Measurements from ENCODE around the gene WSCD1. TPM values are rescaled to one million over a fixed set of nuclear protein-coding genes. Genes with fewer than 3 reads are reported as not detected.

WSCD1 gene
- total and polyA plus RNA-seq, 4 donors, result 1.2 to 10.7 (median 5.0) TPM

DNA sequence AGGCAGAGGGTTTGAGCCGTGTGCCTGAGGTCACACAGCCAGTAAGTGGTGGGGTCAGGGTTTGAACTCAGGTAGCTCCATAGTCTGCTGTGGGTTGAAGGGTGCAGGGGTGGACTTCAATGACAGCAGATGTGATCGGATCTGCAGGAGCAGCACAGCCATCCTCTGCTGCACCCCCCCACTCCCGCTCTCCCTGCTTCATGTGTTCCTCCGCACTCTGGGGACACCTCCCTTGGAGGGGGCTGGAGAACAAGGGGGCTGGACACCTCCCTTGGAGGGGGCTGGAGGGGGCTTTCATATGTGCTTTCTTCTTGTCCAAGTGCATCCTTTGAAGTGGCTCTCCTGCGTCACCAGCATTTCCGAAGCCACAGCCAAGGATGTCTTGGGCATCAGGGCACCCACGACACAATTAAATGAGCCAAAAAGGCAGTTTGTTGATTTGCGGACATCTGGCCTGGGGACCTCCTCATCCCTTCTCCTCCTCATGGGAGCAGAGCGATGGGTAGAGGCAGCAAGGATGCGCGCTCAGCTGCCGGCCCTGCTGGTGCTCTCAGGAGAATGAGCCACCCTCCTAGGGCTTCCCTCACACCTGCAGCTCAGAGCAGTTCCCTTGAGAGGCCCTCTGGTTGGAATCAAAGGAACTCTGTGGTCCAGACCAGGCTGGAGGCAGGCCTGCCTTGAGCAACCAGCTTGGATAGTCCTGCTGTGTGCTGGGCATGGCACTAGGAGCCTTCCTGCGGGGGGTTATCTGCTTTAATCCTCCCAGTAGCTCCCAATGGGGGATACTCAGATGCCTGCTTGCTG, 26.2 kb downstream of the WSCD1 start:
- H3K36me3 ChIP-seq (ENCODE audit: control insufficient read depth in 1 of 2, insufficient read depth in 2 of 2, low read length in 1 of 2), result peaks cover 0 to 2% of the 10 kb centered on the region in 2 donors
- H3K4me3 ChIP-seq (ENCODE audit: low read length in 2 of 2), result no peak overlapping the region
- no peaks in the 10 kb centered on the region for H3K9me3 ChIP-seq (ENCODE audit: control insufficient read depth, low read length)
- H3K27ac ChIP-seq (ENCODE audit: low read depth in 1 of 2, low read length in 2 of 2), result no peak overlapping the region
- 83 to 91% methylated on average over 13 of the region's 13 CpGs for WGBS, 2 donors
- H3K4me1 ChIP-seq (ENCODE audit: control insufficient read depth in 1 of 2, insufficient read depth in 2 of 2, low read length in 2 of 2), result no peaks in the 10 kb centered on the region
- DNase-seq (peak in 1 of 2 donors; percentile 59), ATAC-seq (ENCODE audit: low FRiP score) (no peak)
- intact Hi-C loops (cut with DNase I), result no loop called here
- H3K27me3 ChIP-seq (ENCODE audit: control insufficient read depth in 1 of 2, insufficient read depth in 2 of 2, low read length in 1 of 2), result no peaks in the 10 kb centered on the region

DNA sequence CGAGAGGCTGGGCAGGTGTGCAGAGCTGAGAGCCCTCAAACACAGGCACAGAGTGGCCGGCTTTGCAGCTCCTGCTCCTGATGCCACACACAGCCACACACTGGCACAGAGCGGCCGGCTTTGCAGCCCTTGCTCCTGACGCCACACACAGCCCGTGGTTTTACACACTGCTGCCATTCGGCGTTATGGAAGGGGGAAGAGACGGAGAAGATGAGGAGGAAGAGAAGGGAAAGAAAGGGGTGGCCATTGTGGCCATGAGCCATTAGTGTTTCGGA, 26.8 kb downstream of the WSCD1 start:
- no peak for DNase-seq
- no peak for ATAC-seq (ENCODE audit: low FRiP score)
- H3K4me3 ChIP-seq (ENCODE audit: low read length in 2 of 2), result no peak overlapping the region
- intact Hi-C loops (cut with DNase I), result no loop called here
- H3K27me3 ChIP-seq (ENCODE audit: control insufficient read depth in 1 of 2, insufficient read depth in 2 of 2, low read length in 1 of 2), result no peaks in the 10 kb centered on the region
- no peak overlapping the region for H3K27ac ChIP-seq (ENCODE audit: low read depth in 1 of 2, low read length in 2 of 2)
- no peaks in the 10 kb centered on the region for H3K4me1 ChIP-seq (ENCODE audit: control insufficient read depth in 1 of 2, insufficient read depth in 2 of 2, low read length in 2 of 2)
- peaks cover 0 to 2% of the 10 kb centered on the region in 2 donors for H3K36me3 ChIP-seq (ENCODE audit: control insufficient read depth in 1 of 2, insufficient read depth in 2 of 2, low read length in 1 of 2)
- whole genome bisulfite sequencing, 2 donors, result 84 to 86% methylated on average over 10 of the region's 10 CpGs
- H3K9me3 ChIP-seq (ENCODE audit: control insufficient read depth, low read length), result no peaks in the 10 kb centered on the region

GRCh38 chr17:6098050-6098822, 28.1 kb downstream of the WSCD1 start:
- no peaks in the 10 kb centered on the region for H3K9me3 ChIP-seq (ENCODE audit: control insufficient read depth, low read length)
- DNase-seq, result peak in 1 of 2 donors; percentile 27
- no peak overlapping the region for H3K4me3 ChIP-seq (ENCODE audit: low read length in 2 of 2)
- H3K4me1 ChIP-seq (ENCODE audit: control insufficient read depth in 1 of 2, insufficient read depth in 2 of 2, low read length in 2 of 2), result no peaks in the 10 kb centered on the region
- no peaks in the 10 kb centered on the region for H3K27me3 ChIP-seq (ENCODE audit: control insufficient read depth in 1 of 2, insufficient read depth in 2 of 2, low read length in 1 of 2)
- 51 to 57% methylated on average over 11 of the region's 11 CpGs for WGBS, 2 donors
- H3K27ac ChIP-seq (ENCODE audit: low read depth in 1 of 2, low read length in 2 of 2), result no peak overlapping the region
- H3K36me3 ChIP-seq (ENCODE audit: control insufficient read depth in 1 of 2, insufficient read depth in 2 of 2, low read length in 1 of 2), result peaks cover 0 to 2% of the 10 kb centered on the region in 2 donors
- ATAC-seq (ENCODE audit: low FRiP score), result peak; percentile 60
- intact Hi-C loops (cut with DNase I), result no loop called here

DNA sequence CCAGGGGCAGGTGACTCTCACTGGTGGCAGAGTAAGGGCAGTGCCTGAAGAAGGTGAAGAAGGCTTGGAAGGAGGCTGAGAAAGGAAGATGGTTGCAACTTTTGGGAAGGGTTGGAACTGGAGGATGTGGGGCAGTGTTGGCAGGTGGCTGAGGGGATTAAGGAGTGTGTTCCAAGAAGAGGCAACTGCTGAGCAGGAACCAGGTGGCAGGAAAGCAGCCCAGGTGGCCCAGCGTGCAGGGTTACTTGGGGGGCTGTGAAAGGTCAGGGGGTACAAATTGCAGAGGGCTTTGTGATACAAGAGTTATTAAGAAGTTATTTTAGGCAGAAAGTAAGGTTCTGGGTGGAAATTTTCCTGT, 28.6 kb downstream of the WSCD1 start:
- Histone ChIP-seq H3K36me3 (ENCODE audit: control insufficient read depth in 1 of 2, insufficient read depth in 2 of 2, low read length in 1 of 2) (peaks cover 0 to 2% of the 10 kb centered on the region in 2 donors), H3K27ac (ENCODE audit: low read depth in 1 of 2, low read length in 2 of 2) (no peak overlapping the region), H3K27me3 (ENCODE audit: control insufficient read depth in 1 of 2, insufficient read depth in 2 of 2, low read length in 1 of 2) (no peaks in the 10 kb centered on the region), H3K4me1 (ENCODE audit: control insufficient read depth in 1 of 2, insufficient read depth in 2 of 2, low read length in 2 of 2) (no peaks in the 10 kb centered on the region), H3K9me3 (ENCODE audit: control insufficient read depth, low read length) (no peaks in the 10 kb centered on the region), H3K4me3 (ENCODE audit: low read length in 2 of 2) (no peak overlapping the region)
- DNase-seq (peak in 1 of 2 donors; percentile 56), ATAC-seq (ENCODE audit: low FRiP score) (no peak)
- 80 to 86% methylated on average over 1 of the region's 1 CpG for WGBS, 2 donors
- intact Hi-C loops (cut with DNase I), result no loop called here

DNA sequence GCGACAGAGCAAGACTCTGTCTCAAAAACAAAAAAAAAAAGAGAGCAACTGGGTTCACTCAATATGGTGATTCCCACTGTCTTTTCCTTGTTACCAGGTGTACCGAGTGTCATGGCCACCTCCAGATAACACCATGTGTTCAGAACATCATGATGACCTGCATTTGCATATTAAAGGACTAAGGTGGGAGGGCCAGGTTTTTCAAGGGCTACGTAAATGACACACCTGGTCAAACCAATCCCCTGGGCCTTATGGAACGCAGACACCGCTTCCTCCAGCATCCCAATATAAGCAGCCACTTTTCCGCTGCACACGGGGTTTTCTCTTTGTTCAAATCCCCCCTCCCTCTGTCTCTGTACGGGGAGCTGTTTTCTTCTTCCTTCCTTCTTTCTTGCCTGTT, 29.3 kb downstream of the WSCD1 start:
- ATAC-seq (ENCODE audit: low FRiP score) (no peak), DNase-seq (no peak)
- peaks cover 0 to 2% of the 10 kb centered on the region in 2 donors for H3K36me3 ChIP-seq (ENCODE audit: control insufficient read depth in 1 of 2, insufficient read depth in 2 of 2, low read length in 1 of 2)
- WGBS, 2 donors, result 79 to 86% methylated on average over 8 of the region's 8 CpGs
- H3K27me3 ChIP-seq (ENCODE audit: control insufficient read depth in 1 of 2, insufficient read depth in 2 of 2, low read length in 1 of 2), result no peaks in the 10 kb centered on the region
- no peaks in the 10 kb centered on the region for H3K9me3 ChIP-seq (ENCODE audit: control insufficient read depth, low read length)
- H3K27ac ChIP-seq (ENCODE audit: low read depth in 1 of 2, low read length in 2 of 2), result no peak overlapping the region
- no peaks in the 10 kb centered on the region for H3K4me1 ChIP-seq (ENCODE audit: control insufficient read depth in 1 of 2, insufficient read depth in 2 of 2, low read length in 2 of 2)
- intact Hi-C loops (cut with DNase I), result no loop called here
- no peak overlapping the region for H3K4me3 ChIP-seq (ENCODE audit: low read length in 2 of 2)

DNA sequence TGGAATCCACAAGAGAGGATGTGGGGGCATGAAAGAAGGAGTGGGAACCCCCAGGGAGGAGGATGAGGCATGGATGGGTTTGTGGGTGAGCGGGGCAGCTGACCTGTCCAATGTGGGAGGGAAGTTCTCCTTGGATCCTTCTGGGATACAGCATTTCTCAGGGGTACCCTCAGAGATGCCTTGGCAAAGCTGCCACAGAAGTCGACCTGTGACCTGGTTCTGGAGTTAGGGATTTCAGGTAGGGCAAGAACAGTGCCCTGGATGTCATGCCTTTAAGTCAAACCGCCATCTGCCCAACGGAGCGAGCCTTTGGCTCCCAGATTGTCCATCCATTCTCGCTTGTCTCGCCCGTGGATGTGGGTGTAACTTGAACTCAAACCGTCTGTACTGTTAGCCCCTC, 30.0 kb downstream of the WSCD1 start:
- Histone ChIP-seq H3K27ac (ENCODE audit: low read depth in 1 of 2, low read length in 2 of 2) (no peak overlapping the region), H3K27me3 (ENCODE audit: control insufficient read depth in 1 of 2, insufficient read depth in 2 of 2, low read length in 1 of 2) (no peaks in the 10 kb centered on the region), H3K9me3 (ENCODE audit: control insufficient read depth, low read length) (no peaks in the 10 kb centered on the region), H3K36me3 (ENCODE audit: control insufficient read depth in 1 of 2, insufficient read depth in 2 of 2, low read length in 1 of 2) (peaks cover 0 to 2% of the 10 kb centered on the region in 2 donors), H3K4me3 (ENCODE audit: low read length in 2 of 2) (no peak overlapping the region), H3K4me1 (ENCODE audit: control insufficient read depth in 1 of 2, insufficient read depth in 2 of 2, low read length in 2 of 2) (no peaks in the 10 kb centered on the region)
- DNase-seq, result peak in 1 of 2 donors; percentile 31
- WGBS, 2 donors, result 80 to 84% methylated on average over 9 of the region's 9 CpGs
- no peak for ATAC-seq (ENCODE audit: low FRiP score)
- intact Hi-C loops (cut with DNase I), result no loop called here

GRCh38 chr17:6100891-6101500, 30.8 kb downstream of the WSCD1 start:
- Histone ChIP-seq H3K4me1 (ENCODE audit: control insufficient read depth in 1 of 2, insufficient read depth in 2 of 2, low read length in 2 of 2) (no peaks in the 10 kb centered on the region), H3K27ac (ENCODE audit: low read depth in 1 of 2, low read length in 2 of 2) (no peak overlapping the region), H3K9me3 (ENCODE audit: control insufficient read depth, low read length) (no peaks in the 10 kb centered on the region), H3K27me3 (ENCODE audit: control insufficient read depth in 1 of 2, insufficient read depth in 2 of 2, low read length in 1 of 2) (no peaks in the 10 kb centered on the region), H3K4me3 (ENCODE audit: low read length in 2 of 2) (no peak overlapping the region), H3K36me3 (ENCODE audit: control insufficient read depth in 1 of 2, insufficient read depth in 2 of 2, low read length in 1 of 2) (peaks cover 0 to 2% of the 10 kb centered on the region in 2 donors)
- ATAC-seq (ENCODE audit: low FRiP score), result no peak
- intact Hi-C loops (cut with DNase I), result no loop called here
- DNase-seq, result no peak
- WGBS, 2 donors, result 67 to 68% methylated on average over 7 of the region's 7 CpGs

DNA sequence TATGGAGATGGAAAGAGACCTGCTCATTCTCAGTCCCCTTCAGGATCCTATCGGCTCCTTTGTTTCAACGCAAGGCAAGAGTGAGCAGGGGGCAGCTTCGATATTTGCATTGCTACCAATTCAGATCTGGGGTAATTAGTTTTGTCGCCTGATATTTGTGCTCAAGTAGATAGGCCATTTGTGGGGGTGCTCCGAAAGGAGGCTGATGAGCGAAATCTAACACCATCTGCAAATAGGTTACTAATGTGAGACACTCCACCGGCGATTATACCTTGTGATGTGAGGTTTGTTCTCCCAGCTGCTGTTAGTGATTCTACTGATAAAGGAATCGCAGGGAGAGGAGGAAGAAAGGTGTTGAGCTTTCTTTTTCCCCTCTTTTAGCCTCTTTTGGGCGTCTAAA, 31.5 kb downstream of the WSCD1 start:
- intact Hi-C loops (cut with DNase I), result no loop called here
- no peak overlapping the region for H3K27ac ChIP-seq (ENCODE audit: low read depth in 1 of 2, low read length in 2 of 2)
- WGBS, 2 donors, result 37 to 52% methylated on average over 10 of the region's 10 CpGs
- no peaks in the 10 kb centered on the region for H3K4me1 ChIP-seq (ENCODE audit: control insufficient read depth in 1 of 2, insufficient read depth in 2 of 2, low read length in 2 of 2)
- no peaks in the 10 kb centered on the region for H3K36me3 ChIP-seq (ENCODE audit: control insufficient read depth in 1 of 2, insufficient read depth in 2 of 2, low read length in 1 of 2)
- no peak for ATAC-seq (ENCODE audit: low FRiP score)
- no peaks in the 10 kb centered on the region for H3K27me3 ChIP-seq (ENCODE audit: control insufficient read depth in 1 of 2, insufficient read depth in 2 of 2, low read length in 1 of 2)
- no peaks in the 10 kb centered on the region for H3K9me3 ChIP-seq (ENCODE audit: control insufficient read depth, low read length)
- no peak overlapping the region for H3K4me3 ChIP-seq (ENCODE audit: low read length in 2 of 2)
- no peak for DNase-seq

Data from aorta (tissue), 5 donors.